ENCODE measurements around the gene LIMK2.
"Not testable (repeated sequence)": the region's sequence is repeated elsewhere in the genome, so short reads cannot be mapped to it uniquely, and the experiment has no call there.

LIMK2 gene

DNA sequence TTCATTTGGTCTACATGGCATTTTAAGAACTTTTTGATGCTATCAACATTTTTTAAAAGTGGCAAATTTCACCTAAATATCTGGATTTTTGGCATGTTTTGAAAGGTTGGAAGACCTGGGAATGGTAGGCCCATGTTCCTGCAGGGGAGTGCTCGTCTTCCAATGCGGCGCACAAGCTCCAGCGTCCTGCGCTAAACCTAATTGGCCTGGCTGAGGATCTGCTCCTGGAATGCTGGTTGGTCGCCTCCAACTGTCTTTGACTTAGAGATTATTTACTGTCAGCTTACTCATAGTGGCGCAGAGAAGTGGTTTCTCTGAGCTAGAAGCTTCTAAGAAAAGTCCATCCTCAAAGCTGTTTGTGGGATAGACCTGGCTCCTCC, 626 bp upstream of the LIMK2 start:
- no peak for DNase-seq (ENCODE audit: low read depth)

DNA sequence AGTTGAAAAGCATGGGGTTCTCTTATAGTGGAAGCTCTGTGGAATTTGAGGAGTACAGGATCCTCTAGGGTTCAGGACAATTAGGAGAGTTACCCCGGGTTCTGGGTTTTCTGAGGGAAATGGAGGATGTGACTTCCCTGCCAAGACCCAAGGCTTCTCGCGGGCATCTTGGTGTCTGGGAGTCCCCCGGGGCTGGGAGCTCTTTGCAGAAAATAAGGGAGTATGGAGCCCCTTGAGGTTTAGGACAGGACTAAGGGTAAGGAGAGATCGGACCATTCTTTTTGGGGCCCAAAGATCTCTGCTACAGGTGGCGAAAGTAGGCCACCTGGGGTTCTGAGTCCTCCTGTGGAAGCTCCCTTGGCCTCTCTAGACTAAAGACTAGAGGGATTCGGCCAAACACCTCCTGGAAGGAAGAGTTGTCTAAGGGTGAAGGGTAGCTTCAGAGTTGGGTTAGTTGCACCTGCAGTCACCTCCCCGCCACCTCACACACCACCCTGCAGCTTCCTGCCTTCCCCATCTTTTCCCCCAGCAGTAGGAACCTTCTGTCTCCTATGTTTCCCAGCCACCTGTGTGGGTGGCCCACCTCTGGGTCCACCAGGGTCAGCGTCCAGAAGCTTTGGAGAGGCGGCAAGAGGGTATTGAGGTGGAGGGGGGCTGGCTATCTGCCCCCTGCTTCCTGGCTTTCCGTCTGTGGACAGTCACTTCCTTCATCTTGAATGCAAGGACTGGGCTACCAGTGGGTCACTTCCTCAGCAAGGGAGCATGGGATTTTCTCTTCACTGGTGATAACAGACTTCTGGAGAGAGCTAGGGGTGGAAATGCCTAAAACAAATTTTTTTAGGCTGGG, 908 bp downstream of the LIMK2 start:
- no peak for DNase-seq (ENCODE audit: low read depth)

DNA sequence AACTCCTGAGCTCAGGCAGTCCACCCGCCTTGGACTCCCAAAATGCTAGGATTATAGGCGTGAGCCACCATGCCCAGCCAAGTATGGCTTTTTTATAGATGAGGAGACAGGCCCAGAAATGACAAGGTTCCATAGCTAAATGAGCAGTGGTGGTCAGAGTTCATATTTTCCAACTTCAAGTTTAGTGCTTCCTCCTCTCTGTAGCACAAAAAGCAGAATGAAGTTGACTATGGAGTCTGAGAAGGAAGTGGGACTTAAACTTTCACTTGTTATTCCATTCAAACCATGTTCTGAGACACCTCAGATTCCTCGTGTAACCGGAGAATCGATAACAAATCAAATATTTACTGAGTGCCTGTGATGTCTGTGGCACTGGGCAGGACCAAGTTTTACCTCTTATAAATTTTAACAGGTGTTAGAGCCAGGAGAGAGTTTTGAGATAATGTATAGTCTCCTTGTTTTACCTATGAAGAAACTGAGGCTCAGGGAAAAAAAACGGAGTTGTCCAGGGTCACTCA, 3.0 kb downstream of the LIMK2 start:
- no peak for DNase-seq (ENCODE audit: low read depth)

DNA sequence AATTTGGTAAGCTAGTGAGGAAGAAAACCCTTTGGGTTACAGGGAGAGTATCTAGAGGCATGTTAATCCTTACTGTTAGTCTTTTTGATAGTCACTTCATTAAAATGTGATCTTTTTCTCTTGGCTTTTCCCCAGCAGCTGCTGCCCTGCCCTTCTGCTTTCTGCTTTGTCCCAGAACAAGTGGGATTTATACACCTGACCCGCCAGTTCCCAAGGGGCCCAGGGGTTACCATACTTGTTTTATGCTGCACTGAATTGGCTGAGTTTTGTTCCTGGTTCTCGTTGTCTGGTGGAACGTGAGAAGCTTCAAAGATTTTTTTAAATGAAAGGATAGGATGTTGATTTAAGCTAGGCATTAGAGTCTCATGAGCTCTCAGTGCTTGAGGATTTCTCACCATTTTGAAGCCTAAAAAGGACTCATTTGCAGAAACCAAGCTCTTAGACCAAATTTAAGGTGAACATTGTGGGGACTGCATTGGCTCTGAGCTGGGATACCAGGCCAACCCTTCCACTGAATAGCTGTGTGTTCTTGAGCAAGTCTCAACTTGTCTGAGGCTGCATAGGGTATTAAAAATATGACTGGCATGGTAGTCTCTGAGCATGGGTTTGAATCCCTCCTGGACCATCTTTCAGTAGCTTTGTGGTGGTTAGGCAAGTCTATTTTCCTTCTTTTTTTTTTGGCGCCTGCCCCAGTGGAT, 6.6 kb downstream of the LIMK2 start:
- DNase-seq (ENCODE audit: low read depth) = no peak

DNA sequence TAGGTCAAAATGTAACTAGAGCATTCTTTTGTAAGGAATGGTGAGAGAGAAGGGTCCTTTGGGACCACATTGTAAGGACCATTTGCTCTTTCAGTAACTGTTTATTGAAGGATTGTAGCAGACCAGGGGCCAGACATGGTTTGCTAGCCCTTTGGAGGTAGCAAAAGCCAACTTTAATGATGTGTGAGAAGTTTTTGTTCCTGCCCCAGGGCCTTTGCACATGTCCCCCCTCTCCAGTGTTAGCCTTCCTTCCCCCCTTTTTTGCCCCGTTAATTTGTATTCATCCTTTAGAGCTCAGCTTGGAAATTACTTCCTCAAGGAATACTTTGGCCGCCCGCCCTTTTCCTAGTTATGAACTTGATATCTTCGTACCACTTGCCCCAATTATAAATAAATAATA, 9.0 kb downstream of the LIMK2 start:
- no peak for DNase-seq (ENCODE audit: low read depth)

DNA sequence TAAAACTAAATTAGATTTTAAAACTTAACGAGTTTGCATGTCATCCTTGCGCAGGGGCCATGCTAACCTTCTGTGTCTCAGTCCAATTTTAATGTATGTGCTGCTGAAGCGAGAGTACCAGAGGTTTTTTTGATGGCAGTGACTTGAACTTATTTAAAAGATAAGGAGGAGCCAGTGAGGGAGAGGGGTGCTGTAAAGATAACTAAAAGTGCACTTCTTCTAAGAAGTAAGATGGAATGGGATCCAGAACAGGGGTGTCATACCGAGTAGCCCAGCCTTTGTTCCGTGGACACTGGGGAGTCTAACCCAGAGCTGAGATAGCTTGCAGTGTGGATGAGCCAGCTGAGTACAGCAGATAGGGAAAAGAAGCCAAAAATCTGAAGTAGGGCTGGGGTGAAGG, 10.6 kb downstream of the LIMK2 start:
- no peak for DNase-seq (ENCODE audit: low read depth)

DNA sequence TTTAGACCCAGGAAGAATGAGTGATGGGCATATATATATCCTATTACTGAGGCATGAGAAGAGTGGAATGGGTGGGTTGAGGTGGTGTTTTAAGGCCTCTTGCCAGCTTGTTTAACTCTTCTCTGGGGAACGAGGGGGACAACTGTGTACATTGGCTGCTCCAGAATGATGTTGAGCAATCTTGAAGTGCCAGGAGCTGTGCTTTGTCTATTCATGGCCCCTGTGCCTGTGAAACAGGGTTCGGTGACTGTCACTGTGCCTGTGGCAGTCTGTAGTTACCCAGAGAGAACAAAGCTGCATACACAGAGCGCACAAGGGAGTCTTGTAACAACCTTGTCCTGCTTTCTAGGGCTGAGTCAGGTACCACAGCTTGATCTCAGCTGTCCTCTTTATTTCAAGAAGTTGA, 11.7 kb downstream of the LIMK2 start:
- no peak for DNase-seq (ENCODE audit: low read depth)

DNA sequence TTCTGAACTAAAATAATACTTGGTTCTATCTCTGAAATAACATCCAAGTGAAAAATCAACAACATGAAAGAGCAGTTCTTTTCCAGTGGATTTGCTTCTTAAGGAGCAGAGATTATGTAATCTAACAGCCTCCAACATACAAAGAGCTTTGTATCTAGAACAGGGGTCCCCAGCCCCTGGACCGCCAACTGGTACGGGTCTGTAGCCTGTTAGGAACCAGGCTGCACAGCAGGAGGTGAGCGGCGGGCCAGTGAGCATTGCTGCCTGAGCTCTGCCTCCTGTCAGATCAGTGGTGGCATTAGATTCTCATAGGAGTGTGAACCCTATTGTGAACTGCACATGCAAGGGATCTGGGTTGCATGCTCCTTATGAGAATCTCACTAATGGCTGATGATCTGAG, 12.6 kb downstream of the LIMK2 start:
- not testable (repeated sequence) for DNase-seq (ENCODE audit: low read depth)

DNA sequence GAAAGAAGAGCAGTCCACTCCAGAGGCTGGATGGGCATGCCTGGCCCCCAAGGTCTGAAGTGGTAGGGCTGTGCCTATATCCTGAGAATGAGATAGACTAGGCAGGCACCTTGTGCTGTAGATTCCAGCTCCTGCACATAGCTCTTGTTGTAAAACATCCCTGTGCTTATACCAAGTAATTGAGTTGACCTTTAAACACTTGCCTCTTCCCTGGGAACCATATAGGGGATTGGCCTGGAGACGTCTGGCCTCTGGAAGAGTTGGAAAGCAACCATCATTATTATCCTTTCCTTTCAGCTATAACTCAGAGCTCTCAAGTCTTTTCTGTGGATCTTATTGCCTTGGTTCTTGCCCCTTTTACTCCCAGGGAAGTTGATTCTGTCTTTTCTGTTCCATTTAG, 15.1 kb downstream of the LIMK2 start:
- DNase-seq (ENCODE audit: low read depth) = no peak

DNA sequence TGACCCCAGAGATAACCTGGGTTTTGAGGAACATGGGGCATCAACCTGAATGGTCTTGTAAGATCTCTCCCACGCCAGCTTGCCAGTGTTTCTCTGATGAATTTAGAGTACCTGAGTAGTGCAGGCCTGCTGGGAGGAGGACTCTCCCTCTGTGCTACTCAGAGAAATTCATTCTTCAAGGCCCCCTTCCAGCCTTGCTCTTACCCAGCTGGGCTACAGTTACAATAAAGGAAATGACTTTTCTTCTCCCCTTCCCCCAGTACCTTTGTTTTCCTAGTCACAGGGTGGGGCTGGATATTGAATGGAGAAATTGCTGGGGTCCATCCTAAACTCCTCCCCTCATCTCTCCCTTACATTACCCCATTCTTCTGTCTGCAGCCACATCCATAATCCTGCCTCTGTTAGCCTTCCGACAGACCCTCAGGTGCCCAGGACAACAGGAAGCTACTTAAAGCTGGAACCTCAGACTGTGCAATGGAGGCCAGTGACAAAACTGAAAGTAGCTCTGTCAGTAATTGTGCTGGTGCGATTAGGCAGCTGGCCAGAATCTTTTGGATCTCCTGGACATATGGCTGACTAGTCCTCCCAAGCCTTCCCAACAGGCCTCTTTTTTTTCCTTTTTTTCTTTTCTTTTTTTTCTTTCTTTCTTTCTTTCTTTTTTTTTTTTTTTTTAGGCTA, 17.4 kb downstream of the LIMK2 start:
- no peak for DNase-seq (ENCODE audit: low read depth)

DNA sequence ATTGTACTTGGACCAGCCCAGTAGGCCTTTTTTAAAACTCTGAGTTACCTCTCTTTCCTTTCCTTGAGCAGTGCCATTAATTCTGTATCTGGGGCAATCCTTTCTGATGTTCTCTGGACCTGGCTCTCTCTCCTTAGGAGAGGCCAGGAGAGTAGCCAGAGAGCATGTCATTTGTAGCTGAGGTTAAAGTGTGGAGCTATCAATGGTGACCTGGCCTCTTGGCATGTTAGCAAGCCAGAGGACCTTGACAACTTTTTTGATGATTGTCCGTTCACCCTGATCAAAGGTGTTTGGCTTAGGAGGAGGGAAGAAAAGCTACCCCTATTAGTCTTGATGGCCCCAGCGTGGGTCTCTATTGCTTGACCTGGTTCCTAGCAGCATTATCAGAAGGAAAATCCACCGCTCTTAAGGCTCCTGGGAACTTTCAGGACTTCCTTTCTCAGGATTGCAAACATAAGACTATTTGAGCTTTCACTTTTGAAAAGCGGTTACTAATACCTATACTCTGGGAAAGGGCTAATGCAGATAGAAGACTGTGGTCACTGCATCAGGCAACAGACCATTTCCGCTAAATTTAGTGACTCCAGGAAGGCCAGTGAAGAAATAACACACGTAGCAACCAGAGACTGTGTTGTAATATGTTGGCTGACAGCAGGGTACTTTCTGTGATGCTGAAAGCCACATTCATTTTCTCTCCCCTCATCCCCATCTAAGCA, 18.2 kb downstream of the LIMK2 start:
- no peak for DNase-seq (ENCODE audit: low read depth)

DNA sequence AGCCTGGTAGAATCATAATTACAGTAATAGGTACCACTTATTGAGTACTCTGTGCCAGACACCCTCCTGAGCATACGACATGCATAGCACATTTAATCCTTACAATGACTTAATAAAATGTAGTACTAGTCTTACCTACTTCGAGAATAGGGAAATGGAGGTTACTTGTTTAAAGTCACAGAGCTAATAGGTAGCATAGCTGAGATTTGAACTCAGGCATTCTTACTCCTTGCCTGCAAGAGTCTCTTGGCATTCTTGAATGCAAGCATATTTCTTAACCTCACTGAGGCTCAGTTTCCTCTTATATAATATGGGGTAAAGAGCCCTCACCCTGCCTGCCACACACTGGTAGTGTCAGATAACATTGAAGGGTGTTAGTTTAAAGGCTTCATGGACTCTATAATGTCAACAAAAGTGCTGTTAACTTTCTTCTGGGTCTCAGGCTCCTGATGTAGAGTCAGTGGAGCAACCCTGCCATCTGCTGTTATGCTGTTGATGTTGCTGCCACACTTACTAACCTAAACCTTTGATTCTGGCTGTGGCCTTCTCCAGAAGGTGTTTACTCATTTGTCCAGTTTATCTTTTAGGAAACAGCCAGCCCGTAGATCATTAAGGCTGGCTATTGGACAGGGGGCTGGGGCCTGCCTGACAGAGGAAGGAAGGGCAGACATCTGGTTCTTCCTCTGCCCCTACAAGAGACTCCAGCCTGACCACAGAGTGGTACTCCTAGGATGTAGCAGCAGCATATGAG, 18.9 kb downstream of the LIMK2 start:
- DNase-seq (ENCODE audit: low read depth) = no peak

DNA sequence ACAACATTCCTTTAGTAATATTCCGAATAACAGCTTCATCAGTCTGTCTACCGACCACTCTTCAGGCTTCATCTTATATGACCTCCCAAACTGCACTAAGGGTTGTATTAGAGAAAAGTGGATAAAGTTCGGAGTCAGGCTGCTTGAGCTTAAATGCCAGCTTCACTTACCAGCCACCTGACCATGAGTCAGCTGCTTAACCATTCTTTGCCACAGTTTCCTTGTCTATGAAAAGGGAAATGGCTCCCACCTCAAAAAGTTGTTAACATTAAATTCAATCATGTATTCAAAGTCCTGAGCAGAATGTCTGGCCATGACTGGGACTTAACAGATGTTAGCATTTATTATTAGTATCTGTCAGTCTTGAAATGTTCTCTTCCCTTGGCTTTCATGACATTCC, 20.9 kb downstream of the LIMK2 start:
- no peak for DNase-seq (ENCODE audit: low read depth)

DNA sequence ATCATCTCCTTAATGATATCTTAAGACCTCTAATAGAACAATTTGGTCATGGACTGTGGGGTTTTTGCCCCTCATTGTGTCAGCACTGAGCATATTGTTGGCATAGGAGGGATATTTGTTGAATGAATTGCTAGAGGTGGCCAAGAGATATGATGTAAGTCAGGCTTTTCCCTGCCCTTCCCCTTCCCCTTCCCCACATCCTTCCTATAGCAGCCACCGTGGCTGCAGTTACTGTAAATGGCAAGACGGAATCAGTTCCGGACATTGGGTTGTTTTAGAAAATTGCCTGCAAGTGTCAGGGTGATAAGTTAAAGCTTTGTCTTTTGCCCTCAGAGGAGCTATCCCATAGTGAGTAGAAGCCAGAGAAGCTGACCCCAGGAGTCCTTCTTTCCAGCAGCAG, 23.0 kb downstream of the LIMK2 start:
- no peak for DNase-seq (ENCODE audit: low read depth)

DNA sequence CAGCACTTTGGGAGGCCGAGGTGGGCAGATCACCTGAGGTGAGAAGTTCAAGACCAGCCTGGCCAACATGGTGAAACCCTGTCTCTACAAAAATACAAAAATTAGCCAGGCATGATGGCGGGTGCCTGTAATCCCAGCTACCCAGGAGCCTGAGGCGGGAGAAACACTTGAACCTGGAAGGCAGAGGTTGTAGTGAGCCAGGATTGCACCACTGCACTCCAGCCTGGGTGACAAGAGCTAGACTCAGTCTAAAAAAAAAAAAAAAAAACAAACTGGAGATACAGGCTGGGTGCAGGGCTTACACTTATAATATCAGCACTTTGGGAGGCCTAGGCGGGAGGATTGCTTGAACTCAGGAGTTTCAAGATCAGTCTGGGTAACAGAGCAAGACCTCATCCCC, 23.9 kb downstream of the LIMK2 start:
- DNase-seq (ENCODE audit: low read depth) = not testable (repeated sequence)

DNA sequence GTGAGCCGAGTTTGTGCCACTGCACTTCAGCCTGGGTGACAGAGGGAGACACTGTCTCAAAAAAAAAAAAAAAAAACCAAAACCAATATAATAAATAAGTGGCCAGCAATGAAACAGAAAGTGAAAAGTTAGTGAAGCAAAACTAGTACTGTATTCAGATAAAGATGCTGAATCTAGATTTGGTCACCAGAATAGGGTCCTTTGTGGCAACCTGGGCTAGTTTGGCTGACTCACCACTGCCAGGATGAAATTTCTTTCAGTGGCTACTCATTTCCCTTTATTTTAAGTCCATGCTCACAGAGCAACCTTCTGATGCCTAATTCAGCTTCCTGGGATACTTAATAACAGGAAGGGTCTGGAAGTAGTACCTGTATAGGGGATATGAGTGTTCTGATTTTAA, 26.0 kb downstream of the LIMK2 start:
- no peak for DNase-seq (ENCODE audit: low read depth)

DNA sequence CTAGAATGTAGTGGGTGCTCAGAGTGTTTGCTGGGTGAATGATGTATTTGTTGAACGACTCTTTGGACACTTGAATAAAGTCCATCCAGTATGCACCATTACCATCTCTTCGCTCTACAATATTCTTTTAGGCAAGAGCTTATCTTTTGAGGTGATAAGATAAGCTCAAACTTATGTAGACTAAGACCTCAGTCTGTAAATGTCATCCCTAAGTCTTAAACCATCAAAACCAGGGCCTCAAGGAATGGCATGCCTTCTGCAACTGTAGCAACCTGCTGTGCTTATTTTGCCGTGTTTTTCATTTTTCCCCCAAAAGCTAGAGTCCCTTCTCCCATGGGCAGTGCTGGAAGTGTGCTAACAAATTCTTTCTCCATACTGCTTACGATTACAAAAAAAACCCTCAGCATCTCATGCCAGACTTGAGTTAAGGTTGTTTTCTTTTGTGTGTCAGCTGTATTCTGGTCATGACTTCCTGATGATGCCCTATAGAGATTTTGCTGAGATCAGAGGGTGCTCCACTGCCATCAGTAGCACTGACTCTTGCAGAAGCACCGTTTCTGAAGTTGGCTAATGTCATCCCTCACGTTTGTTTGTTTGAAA, 27.8 kb downstream of the LIMK2 start:
- DNase-seq (ENCODE audit: low read depth) = no peak

DNA sequence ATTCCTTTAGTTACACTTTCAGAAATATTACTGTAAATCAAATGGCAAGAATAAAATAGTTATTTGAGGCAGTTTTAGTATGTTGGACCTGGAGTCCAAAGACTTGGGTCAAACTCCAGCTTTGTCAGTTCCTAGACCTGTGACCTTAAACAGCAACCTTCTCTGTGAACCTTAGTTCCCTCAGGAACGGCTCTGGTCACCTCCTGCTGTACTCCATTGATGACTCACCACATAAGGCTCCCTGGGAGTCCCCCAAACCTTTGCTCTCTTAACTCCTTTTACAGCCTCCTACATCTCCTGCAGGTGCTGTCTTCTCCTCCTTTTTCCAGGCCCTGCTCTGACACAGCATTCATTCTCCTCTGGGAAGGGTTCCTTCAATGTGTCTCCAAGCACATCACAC, 29.1 kb downstream of the LIMK2 start:
- no peak for DNase-seq (ENCODE audit: low read depth)

DNA sequence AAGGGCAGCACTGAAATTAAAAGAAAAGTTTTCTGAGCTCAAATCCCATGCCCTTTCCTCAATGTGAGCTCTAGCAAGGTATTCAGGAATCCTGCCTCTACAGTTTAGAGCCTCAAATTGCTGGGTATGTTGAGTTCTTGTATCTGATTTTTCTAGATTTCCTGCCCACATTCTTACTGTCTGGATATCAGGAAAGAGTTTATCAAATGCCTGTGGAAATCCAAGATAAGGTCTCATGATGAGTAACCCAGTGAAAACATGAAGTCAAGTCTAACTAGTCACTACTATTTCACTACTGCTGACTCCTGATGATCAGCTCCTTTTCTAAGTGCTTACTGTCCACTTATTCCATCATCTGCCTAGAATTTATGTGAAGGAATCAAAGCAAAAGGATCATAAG, 29.8 kb downstream of the LIMK2 start:
- peak; percentile 43 for DNase-seq (ENCODE audit: low read depth)

DNA sequence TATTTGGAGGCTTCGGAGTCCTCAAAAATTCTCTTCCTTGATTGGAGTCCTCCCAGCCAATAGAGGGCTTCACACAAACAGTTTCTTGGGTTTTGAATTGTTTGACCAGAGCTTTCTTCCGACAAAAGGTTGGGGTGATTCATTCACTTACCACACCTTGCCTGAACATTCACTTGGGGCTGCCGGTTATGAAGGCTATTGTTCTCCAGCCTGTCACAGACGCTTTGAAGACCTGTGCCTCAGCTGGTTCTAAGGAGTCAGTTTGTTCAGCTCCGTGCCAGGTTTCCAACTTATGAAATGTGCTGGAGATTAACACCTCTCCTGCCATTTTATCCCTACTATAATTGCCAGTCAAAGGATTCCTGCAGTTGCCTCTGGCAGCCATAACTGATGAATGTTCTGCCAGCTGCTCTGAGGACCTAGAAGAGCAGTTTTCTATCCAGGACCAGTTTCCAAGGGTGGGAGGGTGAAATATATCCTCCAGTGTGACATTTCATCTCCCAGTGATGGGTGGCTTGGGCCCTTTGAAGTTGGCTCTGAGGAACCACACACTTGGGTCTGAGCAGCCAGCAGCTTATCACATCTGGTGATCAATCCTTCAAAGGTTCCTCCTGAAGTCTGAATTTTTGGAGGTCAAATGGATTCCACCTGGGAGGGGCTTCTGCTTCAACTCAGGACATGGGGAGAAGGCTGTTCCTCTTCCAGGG, 31.4 kb downstream of the LIMK2 start:
- DNase-seq (ENCODE audit: low read depth) = no peak
